Thyroid gland (tissue), 4 donors: Measurements from ENCODE around the gene CYYR1. TPM values are rescaled to one million over a fixed set of nuclear protein-coding genes. Genes with fewer than 3 reads are reported as not detected.

Experiments used
- DNase-seq, 2 donors: peaks; one replicate each; pipeline ENCODE4 v3.0.0-alpha.2; 2019
- H3K27ac ChIP-seq, 3 donors: fragments of 200-600 bp; sonication (generic); 1 replicate in 2 of 3; 2 replicates in 1 of 3; pipeline ENCODE4 v1.5.1; 2016 to 2019; ENCODE audit warnings: mild to moderate bottlenecking in 1 of 3, moderate library complexity in 1 of 3
- H3K27me3 ChIP-seq: fragments of 200-600 bp; sonication (generic); one replicate; pipeline ENCODE4 v1.5.1; 2019
- H3K36me3 ChIP-seq, 2 donors: fragments of 200-600 bp; sonication (generic); one replicate each; pipeline ENCODE4 v1.5.1; 2016 to 2019
- H3K4me1 ChIP-seq, 2 donors: fragments of 200-600 bp; sonication (generic); one replicate each; pipeline ENCODE4 v1.5.1; 2017 to 2019
- H3K4me3 ChIP-seq, 3 donors: fragments of 200-600 bp; sonication (generic); replicated peaks in 1 of 3; 1 replicate in 2 of 3; 2 replicates in 1 of 3; pipeline ENCODE4 v1.5.1; 2016; ENCODE audit warnings: mild to moderate bottlenecking in 1 of 3
- H3K9me3 ChIP-seq: fragments of 200-600 bp; sonication (generic); one replicate; pipeline ENCODE4 v1.5.1; 2017
- CTCF ChIP-seq, 6 experiments: fragments of 200-600 bp in 3 of 6; fragments of 450-650 bp in 3 of 6; sonication (generic) in 3 of 6; IDR thresholded peaks; one replicate each; pipeline ENCODE4 v1.5.1; 2016 to 2019; ENCODE audit warnings: antibody characterized with exemption in 6 of 6, mild to moderate bottlenecking in 2 of 6, inconsistent platforms in 1 of 6, moderate library complexity in 1 of 6
- POLR2A ChIP-seq, 2 donors: fragments of 450-650 bp; IDR thresholded peaks; one replicate each; pipeline ENCODE4 v1.6.1; 2017; ENCODE audit warnings: antibody characterized with exemption in 2 of 2, mild to moderate bottlenecking in 2 of 2, moderate library complexity in 1 of 2
- WGBS, 2 donors: methylation state at CpG; one replicate each; pipeline ENCODE4 v1.1.5; 2017; 5-methylcytosine and 5-hydroxymethylcytosine counted together
- intact Hi-C: fragments of 100-400 bp; cut with DNase I; formaldehyde crosslinking; loops from one replicate; pipeline ENCODE4 v1.15.1; 2023
- total RNA-seq, 4 donors: library from RNA; depleted of rRNA; stranded (reverse); fragments of >200 nt; gene quantifications; one replicate each; pipeline ENCODE4 v1.2.3, GENCODE V29; 2016

Gene CYYR1
- total RNA-seq, 4 donors from 2014 or later, result 7.0 to 18.7 (median 13.7) TPM

DNA sequence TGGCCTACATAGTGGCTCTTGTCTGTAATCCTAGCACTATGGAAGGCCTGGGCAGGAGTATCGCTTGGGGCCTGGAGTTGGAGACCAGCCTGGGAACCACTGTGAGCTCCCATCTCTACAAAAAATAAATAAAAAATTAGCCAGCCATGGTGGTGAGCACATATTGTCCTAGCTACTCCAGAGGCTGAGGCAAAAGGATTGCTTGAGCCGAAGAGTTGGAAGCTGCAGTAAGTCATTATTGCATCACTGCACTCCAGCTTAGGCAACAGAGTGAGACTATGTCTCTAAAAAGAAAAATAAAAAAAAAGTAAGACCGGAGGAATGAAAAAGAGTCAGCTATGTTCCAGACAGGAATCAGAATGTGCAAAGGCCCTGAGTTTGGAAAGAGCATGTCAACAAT, 115.3 kb downstream of the CYYR1 start:
- no peaks in the 10 kb centered on the region for H3K4me1 ChIP-seq
- 96% methylated on average over 3 of the region's 3 CpGs for WGBS, 2 donors
- intact Hi-C loops, result no loop called here
- H3K4me3 ChIP-seq, result no peak overlapping the region
- no peaks in the 10 kb centered on the region for H3K27me3 ChIP-seq
- no peak for DNase-seq
- H3K9me3 ChIP-seq, result no peaks in the 10 kb centered on the region
- H3K27ac ChIP-seq, result no peak overlapping the region
- no peaks in the 10 kb centered on the region for H3K36me3 ChIP-seq
- TF ChIP-seq POLR2A (IDR thresholded peaks at IDR 0.05) (no peak), CTCF (IDR thresholded peaks at IDR 0.05) (no peak)

DNA sequence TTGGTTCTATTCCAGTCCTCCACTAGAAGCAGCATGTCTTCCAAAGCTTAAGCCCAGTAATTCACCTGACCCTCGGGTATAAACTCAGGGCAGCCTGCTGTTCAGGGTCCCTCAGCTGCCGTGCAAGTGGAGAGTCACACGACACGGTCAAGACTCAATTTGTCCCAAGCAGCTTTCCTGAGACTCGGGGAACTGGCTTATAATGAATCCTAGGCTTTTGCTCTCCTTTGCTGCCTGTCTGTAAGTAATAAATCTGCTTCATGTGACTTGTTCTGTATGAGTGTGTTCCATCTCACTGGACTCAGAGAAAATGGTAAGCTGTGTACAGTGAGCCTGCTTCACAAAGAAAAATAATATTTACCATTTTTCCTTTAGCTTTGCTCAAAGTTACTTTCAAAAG, 119.8 kb downstream of the CYYR1 start:
- 74 to 88% methylated on average over 5 of the region's 5 CpGs for WGBS, 2 donors
- no peaks in the 10 kb centered on the region for H3K4me1 ChIP-seq

DNA sequence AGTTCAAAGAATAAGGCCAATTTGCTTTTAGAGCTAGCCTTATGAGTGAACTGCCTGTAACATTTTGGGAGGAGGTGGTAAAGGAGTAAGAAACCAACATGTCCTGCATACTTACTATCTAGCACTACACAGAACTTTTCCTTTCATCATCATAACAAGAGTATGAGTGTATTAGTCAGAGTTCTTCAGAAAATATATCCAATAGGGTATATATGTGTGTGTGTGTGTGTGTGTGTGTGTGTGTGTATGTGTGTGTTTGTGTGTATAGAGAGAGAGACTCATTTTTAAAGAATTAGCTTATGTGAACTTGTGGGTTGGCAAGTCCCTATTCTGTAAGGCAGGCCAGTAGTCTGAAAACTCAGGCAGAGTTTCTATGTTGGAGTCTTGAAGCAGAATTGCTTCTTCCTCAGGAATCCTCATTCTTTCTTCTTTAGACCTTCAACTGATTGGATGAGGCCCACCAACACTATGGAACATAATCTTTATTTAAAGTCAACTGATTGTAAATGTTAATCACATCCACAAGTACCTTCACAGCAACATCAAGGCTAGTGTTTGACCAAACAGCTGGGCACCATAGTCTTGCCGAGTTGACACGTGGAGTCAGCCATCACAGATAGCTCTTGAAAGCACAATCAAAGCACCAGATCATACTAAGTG, 121.9 kb downstream of the CYYR1 start:
- intact Hi-C loops, result no loop called here
- 80 to 86% methylated on average over 2 of the region's 2 CpGs for WGBS, 2 donors
- H3K27me3 ChIP-seq, result no peaks in the 10 kb centered on the region
- no peak overlapping the region for H3K27ac ChIP-seq
- H3K4me1 ChIP-seq, result no peaks in the 10 kb centered on the region
- H3K36me3 ChIP-seq, result no peaks in the 10 kb centered on the region
- H3K4me3 ChIP-seq, result no peak overlapping the region
- no peak for DNase-seq
- no peak for TF ChIP-seq CTCF (IDR thresholded peaks at IDR 0.05)
- no peak for TF ChIP-seq POLR2A (IDR thresholded peaks at IDR 0.05)
- no peaks in the 10 kb centered on the region for H3K9me3 ChIP-seq

More for the DNA sequence above, 119.8 kb downstream of the CYYR1 start:
- H3K4me3 ChIP-seq, result no peak overlapping the region
- H3K36me3 ChIP-seq, result no peaks in the 10 kb centered on the region
- H3K27ac ChIP-seq, result no peak overlapping the region
- H3K27me3 ChIP-seq, result no peaks in the 10 kb centered on the region
- DNase-seq, result no peak
- no peak for TF ChIP-seq POLR2A (IDR thresholded peaks at IDR 0.05)
- no peak for TF ChIP-seq CTCF (IDR thresholded peaks at IDR 0.05)
- H3K9me3 ChIP-seq, result no peaks in the 10 kb centered on the region
- intact Hi-C loops, result no loop called here

DNA sequence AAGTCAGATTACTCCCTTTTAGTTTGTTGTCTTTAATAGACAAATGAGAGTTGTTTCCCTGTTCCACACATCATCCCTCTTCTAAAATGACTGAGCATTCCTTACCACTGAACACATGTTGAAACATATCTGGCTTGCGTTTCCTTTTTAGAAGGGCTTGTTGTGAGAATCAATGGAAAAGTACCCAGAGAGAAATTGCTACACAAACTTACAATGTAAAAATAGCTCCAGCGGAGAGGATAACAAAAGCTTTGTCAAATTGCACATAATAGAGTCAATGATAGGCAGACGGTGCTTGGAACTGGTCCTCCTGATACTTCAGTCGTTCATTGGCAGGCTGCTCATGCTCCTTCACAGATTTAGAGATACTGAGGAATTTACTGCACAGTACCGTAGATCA, 123.9 kb downstream of the CYYR1 start:
- Histone ChIP-seq H3K36me3 (no peaks in the 10 kb centered on the region), H3K9me3 (no peaks in the 10 kb centered on the region), H3K27ac (no peak overlapping the region), H3K4me3 (no peak overlapping the region), H3K27me3 (no peaks in the 10 kb centered on the region), H3K4me1 (no peaks in the 10 kb centered on the region)
- whole genome bisulfite sequencing, 2 donors, result 47 to 56% methylated on average over 5 of the region's 5 CpGs
- intact Hi-C loops, result no loop called here
- TF ChIP-seq POLR2A (IDR thresholded peaks at IDR 0.05), result no peak
- TF ChIP-seq CTCF (IDR thresholded peaks at IDR 0.05), result no peak
- no peak for DNase-seq

DNA sequence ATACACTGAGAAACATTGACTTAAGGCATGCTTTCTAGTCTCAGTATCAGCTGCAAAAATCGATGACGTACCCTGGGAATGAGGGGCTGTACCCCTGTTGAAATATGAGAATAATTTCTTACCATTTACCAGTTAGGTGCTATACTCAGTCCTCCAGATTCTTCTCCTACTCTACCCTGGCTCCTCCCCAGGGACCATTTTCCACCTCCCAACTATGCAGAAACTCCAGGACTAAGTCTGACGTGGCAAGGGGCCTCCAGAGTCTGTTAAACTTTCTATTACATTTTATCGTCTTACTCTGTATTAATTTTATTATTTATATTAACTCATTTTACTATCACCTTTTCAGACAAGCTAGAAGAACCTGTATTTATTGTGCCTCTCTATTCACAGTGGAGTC, 124.3 kb downstream of the CYYR1 start:
- H3K9me3 ChIP-seq, result no peaks in the 10 kb centered on the region
- WGBS, 2 donors, result 81 to 86% methylated on average over 4 of the region's 4 CpGs

More for the DNA sequence above, 124.3 kb downstream of the CYYR1 start:
- no peak for TF ChIP-seq CTCF (IDR thresholded peaks at IDR 0.05)
- no peak for TF ChIP-seq POLR2A (IDR thresholded peaks at IDR 0.05)
- H3K4me3 ChIP-seq, result no peak overlapping the region
- H3K4me1 ChIP-seq, result no peaks in the 10 kb centered on the region
- H3K36me3 ChIP-seq, result no peaks in the 10 kb centered on the region
- intact Hi-C loops, result no loop called here
- H3K27me3 ChIP-seq, result no peaks in the 10 kb centered on the region
- DNase-seq, result no peak
- no peak overlapping the region for H3K27ac ChIP-seq
